ENCODE data around the gene CXCR1. TPM values are rescaled to one million over a fixed set of nuclear protein-coding genes. Genes with fewer than 3 reads are reported as not detected.

The CXCR1 gene
- total RNA-seq, 4 donors from 2014 or later: 1.8 TPM; not detected in 3

- Histone ChIP-seq H3K27ac (no peak overlapping the region), H3K9me3 (no peaks in the 10 kb centered on the region), H3K4me3 (no peak overlapping the region), H3K36me3 (no peaks in the 10 kb centered on the region), H3K4me1 (no peaks in the 10 kb centered on the region), H3K27me3 (no peaks in the 10 kb centered on the region)
- no peak for ATAC-seq
- no peak for TF ChIP-seq POLR2A (IDR thresholded peaks at IDR 0.05)
- no peak for TF ChIP-seq EP300 (IDR thresholded peaks at IDR 0.05)
- TF ChIP-seq POLR2AphosphoS5 (IDR thresholded peaks at IDR 0.05): no peak
- TF ChIP-seq CTCF (IDR thresholded peaks at IDR 0.05): no peak
- 83 to 85% methylated on average over 4 of the region's 4 CpGs for WGBS, 2 donors (ENCODE audit: low coverage in 1 of 2)
These were observed 30.2 kb upstream of the CXCR1 start for GRCh38 chr2:218196974-218197373.

GRCh38 chr2:218194880-218195279, 28.1 kb upstream of the CXCR1 start:
- no peak overlapping the region for H3K4me3 ChIP-seq
- no peak overlapping the region for H3K27ac ChIP-seq
- 90% methylated on average over 3 of the region's 3 CpGs; no CpG with 5 or more reads in 1 of the 2 donors for WGBS, 2 donors (ENCODE audit: low coverage in 1 of 2)
- no peaks in the 10 kb centered on the region for H3K36me3 ChIP-seq
- H3K4me1 ChIP-seq: no peaks in the 10 kb centered on the region
- no peak for ATAC-seq
- no peaks in the 10 kb centered on the region for H3K9me3 ChIP-seq
- H3K27me3 ChIP-seq: no peaks in the 10 kb centered on the region
- TF ChIP-seq CTCF (IDR thresholded peaks at IDR 0.05): no peak

GRCh38 chr2:218193701-218194100, 26.9 kb upstream of the CXCR1 start:
- no peak for TF ChIP-seq CTCF (IDR thresholded peaks at IDR 0.05)
- TF ChIP-seq POLR2AphosphoS5 (IDR thresholded peaks at IDR 0.05): no peak
- TF ChIP-seq EP300 (IDR thresholded peaks at IDR 0.05): no peak
- no peak for TF ChIP-seq POLR2A (IDR thresholded peaks at IDR 0.05)
- H3K27ac ChIP-seq: no peak overlapping the region
- no peak overlapping the region for H3K4me3 ChIP-seq
- no peaks in the 10 kb centered on the region for H3K27me3 ChIP-seq
- no peak for ATAC-seq
- no peaks in the 10 kb centered on the region for H3K4me1 ChIP-seq
- no peaks in the 10 kb centered on the region for H3K9me3 ChIP-seq
- 80 to 84% methylated on average over 2 to 4 of the region's 4 CpGs for WGBS, 2 donors (ENCODE audit: low coverage in 1 of 2)
- no peaks in the 10 kb centered on the region for H3K36me3 ChIP-seq

- ATAC-seq: no peak
- Histone ChIP-seq H3K27ac (no peak overlapping the region), H3K9me3 (no peaks in the 10 kb centered on the region), H3K4me3 (no peak overlapping the region), H3K27me3 (no peaks in the 10 kb centered on the region), H3K4me1 (peaks cover 0 to 7% (median 0%) of the 10 kb centered on the region in 3 donors), H3K36me3 (no peaks in the 10 kb centered on the region)
- 23 to 78% methylated on average over 3 of the region's 3 CpGs for WGBS, 2 donors (ENCODE audit: low coverage in 1 of 2)
- no peak for TF ChIP-seq POLR2AphosphoS5 (IDR thresholded peaks at IDR 0.05)
- no peak for TF ChIP-seq POLR2A (IDR thresholded peaks at IDR 0.05)
These were observed 26.2 kb upstream of the CXCR1 start for GRCh38 chr2:218192902-218193430.

GRCh38 chr2:218188528-218188927, 21.8 kb upstream of the CXCR1 start:
- ATAC-seq: no peak
- Histone ChIP-seq H3K9me3 (no peaks in the 10 kb centered on the region), H3K4me3 (no peak overlapping the region), H3K4me1 (peaks cover 3 to 27% (median 11%) of the 10 kb centered on the region in 3 donors), H3K27ac (peak overlapping the region in 2 of 4 donors; percentile 63 to 69), H3K36me3 (no peaks in the 10 kb centered on the region), H3K27me3 (no peaks in the 10 kb centered on the region)
- TF ChIP-seq POLR2A (IDR thresholded peaks at IDR 0.05) (no peak), EP300 (IDR thresholded peaks at IDR 0.05) (no peak), POLR2AphosphoS5 (IDR thresholded peaks at IDR 0.05) (no peak)
- WGBS, 2 donors (ENCODE audit: low coverage in 1 of 2): no CpG with 5 or more reads among the region's 2 CpGs

- Histone ChIP-seq H3K9me3 (no peaks in the 10 kb centered on the region), H3K4me1 (peaks cover 3 to 27% (median 11%) of the 10 kb centered on the region in 3 donors), H3K27ac (peak overlapping the region; percentile 37 to 69 (median 65)), H3K27me3 (no peaks in the 10 kb centered on the region), H3K4me3 (no peak overlapping the region), H3K36me3 (no peaks in the 10 kb centered on the region)
- WGBS, 2 donors (ENCODE audit: low coverage in 1 of 2): 16% methylated on average over 4 of the region's 4 CpGs; no CpG with 5 or more reads in 1 of the 2 donors
- TF ChIP-seq POLR2AphosphoS5 (IDR thresholded peaks at IDR 0.05) (peak; percentile 29), POLR2A (IDR thresholded peaks at IDR 0.05) (no peak)
- peak; percentile 83 for ATAC-seq
These were observed 20.7 kb upstream of the CXCR1 start for GRCh38 chr2:218187296-218188015.

All from gastroesophageal sphincter (tissue), 4 donors.